Colon (tissue), 2 donors: ENCODE data around the gene SYT5.

Source experiments
- FAIRE-seq: peaks from 2 replicates; lab custom pipeline; 2012; peaks lifted over from hg19 to GRCh38; lab: Jason Lieb, UNC
- donor health status: control.
- donor health status: control.

The SYT5 gene

DNA sequence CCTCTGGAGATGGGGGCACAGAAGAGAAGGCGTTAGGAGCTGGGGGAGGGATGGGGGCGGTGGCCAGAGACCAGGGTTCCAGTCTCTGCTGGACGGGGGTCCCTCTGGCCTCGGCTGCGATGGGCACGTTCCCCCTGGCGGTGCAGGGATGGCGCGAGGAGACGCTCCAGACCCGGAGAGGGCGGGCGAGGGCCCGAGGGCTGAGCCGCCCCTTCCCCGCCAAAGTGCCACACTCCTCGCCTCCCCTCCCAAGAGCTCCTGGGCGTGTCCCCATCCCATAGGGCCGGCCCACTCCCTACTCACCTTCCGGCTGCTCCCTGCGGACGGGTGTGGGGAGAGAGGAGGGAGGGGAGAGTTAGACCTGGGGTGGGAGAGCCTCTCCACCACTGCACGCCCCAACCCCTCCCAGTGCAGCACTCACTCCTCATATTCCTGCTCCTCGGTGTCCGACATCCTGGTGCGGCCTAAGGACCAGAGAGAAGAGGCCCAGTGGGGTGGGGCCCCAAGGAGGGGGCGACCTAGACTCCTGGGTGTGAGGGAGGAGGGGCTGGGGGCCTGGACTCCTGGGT, 33.3 kb downstream of the SYT5 start:
- FAIRE-seq: no peak

DNA sequence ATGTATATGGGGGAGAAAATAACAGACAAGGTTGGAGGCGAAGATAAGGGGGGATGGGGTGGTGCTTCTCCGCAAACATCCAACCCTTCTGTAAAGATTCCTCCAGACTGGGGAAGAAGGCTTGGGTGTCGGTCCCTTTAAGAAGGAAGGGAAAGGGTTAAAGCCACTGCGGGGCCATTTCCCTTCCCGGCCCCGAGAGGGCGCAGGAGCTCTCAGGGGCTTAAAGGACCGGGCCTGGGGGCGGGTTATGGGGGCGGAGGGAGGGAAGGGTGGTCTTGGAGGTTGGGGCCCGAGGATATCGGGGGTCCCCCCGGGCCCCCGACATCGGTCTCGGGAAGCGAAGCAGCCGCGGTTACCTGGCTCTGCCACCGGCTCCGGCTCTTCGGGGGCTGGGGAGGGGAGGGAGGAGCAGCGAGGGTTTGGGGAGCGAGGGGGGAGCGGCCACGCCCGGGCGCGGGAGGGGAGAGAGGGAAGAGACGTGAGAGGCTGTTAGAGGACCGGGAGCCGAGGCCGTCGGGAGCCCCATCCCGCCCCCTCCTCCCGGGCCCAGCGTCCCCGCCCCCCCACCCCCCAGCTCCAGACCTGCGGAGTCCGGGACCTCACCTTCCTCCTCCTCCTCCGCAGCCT, 33.9 kb downstream of the SYT5 start:
- FAIRE-seq: no peak

GRCh38 chr19:55145232-55145631, 34.9 kb downstream of the SYT5 start:
- FAIRE-seq: no peak

DNA sequence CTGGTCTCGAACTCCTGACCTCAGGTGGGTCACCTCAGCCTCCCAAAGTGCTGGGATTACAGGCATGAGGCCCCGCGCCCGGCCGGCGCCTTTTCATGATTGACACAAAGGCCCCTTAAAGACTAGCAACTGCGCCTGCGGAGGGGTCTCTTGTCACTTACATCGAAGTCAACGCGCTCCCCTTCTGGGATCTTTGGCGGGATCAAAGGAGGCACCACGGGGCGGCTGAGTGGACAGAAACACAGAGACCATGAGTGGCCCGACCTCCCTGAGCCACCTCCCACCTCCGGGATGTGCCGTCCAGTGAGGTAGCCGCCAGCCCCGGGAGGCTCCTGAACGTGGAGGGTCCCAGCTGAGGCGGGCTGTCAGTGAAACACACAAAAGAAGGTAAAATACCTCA, 38.4 kb downstream of the SYT5 start:
- no peak for FAIRE-seq

- FAIRE-seq: no peak
Measured at GRCh38 chr19:55137915-55138314, 42.2 kb downstream of the SYT5 start.

DNA sequence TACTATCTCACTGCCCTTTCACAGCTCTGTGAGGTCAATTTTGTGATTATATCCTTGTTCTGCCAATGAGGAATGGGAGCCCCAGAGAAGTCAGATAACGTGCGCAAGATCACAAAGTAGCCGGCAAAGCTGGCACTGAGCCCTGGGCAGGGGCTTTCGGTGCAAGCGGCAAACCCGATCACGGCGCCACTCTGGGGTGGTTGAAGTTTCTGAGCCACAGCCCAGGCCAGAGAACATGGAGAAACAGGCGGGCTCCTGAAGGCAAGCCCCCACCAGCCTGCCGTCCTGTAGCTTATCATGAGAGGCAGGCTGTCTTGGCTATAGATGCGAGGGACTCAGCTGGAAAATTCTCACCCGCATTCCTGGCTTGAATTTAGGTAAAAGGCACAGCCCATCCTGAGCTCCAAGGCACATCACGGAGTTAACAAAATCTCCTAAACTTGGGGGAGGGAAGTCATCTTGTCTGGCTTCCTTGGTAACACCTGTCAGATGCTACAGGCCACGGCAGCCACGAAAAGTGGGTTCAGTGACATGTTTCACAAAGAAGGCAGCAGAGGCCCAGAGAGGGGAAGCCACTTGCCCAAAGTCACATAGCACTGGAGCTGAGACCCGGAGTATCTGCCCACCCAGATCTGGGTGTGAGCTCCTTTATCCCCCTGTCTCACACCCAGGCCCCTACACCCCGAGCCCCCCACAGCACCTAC, 43.5 kb downstream of the SYT5 start:
- FAIRE-seq: no peak

- FAIRE-seq: no peak
Measured at GRCh38 chr19:55134736-55135135, 45.4 kb downstream of the SYT5 start.

- no peak for FAIRE-seq
Measured at GRCh38 chr19:55133639-55134444, 46.2 kb downstream of the SYT5 start.

- no peak for FAIRE-seq
Measured at GRCh38 chr19:55132453-55133129, 47.5 kb downstream of the SYT5 start.

GRCh38 chr19:55131421-55131820, 48.7 kb downstream of the SYT5 start:
- no peak for FAIRE-seq
